Stimulated activated CD8-positive, alpha-beta memory T cell treated with anti-CD3 and anti-CD28 coated beads, Interleukin-4, amount 100 ng/mL, for 24 hours (primary cell): ENCODE data around the gene PPP2R1B.
"Not testable (repeated sequence)": the region's sequence is repeated elsewhere in the genome, so short reads cannot be mapped to it uniquely, and the experiment has no call there.

Experiments used
- DNase-seq: peaks from one replicate; pipeline ENCODE4 v3.0.0-alpha.2; 2020; ENCODE audit warnings: low read depth

PPP2R1B gene

DNA sequence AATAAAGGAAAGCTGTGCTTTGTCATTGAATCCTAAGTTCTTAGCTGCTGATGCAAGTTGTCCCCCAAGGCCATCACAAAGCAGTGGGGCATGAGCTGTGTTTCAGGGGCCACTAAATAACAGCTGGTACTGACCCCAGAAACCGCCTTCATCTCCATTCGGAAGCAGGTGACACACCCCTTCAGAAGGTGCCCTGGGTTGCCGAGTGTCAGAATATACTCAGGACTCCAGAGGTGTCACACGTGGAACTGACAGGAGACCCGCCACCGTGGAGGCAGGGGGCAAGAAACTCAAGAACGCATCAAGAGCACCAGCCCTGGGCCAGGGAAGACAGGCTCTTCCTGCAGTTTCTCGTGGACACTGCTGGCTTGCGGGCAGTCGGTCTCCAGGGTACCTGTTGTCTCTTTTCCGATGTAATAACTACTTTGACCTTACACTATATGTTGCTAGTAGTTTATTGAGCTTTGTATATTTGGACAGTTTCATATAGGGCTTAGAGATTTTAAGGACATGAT, 41.5 kb downstream of the PPP2R1B start:
- no peak for DNase-seq

DNA sequence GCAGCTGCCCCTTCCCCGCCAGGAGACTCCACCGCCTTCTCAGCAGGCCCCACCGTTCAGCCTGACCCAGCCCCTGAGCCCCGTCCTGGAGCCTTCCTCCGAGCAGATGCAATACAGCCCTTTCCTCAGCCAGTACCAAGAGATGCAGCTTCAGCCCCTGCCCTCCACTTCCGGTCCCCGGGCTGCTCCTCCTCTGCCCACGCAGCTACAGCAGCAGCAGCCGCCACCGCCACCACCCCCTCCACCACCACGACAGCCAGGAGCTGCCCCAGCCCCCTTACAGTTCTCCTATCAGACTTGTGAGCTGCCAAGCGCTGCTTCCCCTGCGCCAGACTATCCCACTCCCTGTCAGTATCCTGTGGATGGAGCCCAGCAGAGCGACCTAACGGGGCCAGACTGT, 42.6 kb downstream of the PPP2R1B start:
- no peak for DNase-seq

DNA sequence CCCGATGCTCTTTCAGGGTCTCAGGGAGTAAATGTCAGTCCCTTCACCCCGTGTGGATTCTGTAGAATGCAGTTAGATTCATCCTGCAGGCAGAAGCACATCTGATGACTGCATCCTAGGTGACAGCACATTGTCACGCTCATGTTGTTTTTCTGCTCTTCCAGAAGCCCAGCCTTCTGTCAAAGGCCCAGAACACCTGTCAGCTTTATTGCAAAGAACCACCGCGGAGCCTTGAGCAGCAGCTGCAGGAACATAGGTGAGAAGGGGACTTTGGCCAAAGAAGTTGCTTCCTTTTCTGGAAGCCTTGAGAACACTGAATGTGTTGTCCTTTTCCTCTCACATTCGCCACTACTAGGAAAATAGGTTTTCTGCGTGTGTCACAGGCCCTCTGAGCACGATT, 43.7 kb downstream of the PPP2R1B start:
- DNase-seq = no peak

DNA sequence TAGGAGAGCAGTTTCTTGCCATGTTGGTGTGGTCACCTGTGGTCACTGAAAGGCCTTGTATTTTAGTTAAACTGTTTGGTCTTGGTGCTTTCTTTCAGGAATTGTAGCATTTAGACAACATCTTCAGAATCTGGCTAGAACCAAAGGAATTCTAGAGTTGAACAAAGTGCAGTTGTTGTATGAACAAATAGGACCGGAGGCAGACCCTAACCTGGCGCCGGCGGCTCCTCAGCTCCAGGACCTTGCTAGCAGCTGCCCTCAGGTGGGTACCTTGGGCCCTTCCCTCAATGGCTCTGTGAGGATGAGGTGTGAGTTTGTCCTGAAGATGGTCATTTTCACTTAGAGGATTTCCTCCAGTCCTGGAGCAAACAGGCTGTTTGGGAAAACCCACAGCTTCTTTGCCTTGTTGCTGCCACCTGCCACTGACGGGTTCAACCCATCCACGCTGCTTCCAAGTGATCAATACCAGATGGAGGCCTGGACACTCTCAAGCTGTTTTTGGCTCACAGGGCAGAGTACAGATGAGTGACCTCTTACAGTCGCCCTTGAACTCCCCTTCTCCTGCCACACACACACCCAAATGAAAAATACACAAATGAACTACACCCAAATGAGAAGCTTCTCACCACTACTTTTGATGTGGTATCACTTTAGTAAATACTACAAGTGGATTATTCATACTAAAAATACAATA, 45.2 kb downstream of the PPP2R1B start:
- DNase-seq = no peak

DNA sequence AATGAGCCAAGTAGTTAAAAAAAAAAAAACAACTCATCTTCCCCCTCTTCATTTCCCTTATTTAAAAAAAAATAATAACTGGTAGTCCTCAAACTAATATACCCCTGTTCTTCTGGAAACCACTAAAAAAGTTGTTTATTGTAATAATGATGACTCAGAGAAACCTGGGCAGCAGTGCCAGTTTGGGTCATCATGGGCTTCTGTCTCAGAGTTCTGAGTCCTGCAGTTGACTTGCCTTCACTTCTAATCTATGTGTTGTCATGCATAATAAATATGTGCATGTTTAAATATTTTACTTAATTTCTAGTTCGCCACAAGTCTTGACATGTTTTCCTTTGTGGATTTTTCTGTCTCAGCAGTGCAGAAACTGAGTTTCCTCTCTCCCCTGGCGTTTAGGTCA, 46.8 kb downstream of the PPP2R1B start:
- no peak for DNase-seq

DNA sequence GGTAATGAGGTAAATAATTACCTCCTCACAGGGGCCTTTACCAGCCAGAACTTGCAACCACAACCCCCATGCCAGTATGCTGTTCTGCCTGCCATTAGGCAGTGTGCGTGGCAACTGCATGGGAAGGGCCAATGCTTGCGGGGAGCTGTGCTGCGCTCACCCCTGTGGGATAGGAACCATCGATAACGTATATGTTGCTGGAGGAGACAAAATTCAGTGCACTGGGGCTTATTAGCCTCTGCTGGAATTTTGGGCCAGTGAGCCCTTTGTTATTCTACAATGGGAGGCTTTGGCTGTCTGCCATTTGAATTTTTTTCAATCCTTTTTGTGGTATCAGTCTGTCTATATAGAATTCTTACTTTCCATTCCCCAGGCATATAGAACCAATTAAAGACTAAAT, 47.3 kb downstream of the PPP2R1B start:
- no peak for DNase-seq

DNA sequence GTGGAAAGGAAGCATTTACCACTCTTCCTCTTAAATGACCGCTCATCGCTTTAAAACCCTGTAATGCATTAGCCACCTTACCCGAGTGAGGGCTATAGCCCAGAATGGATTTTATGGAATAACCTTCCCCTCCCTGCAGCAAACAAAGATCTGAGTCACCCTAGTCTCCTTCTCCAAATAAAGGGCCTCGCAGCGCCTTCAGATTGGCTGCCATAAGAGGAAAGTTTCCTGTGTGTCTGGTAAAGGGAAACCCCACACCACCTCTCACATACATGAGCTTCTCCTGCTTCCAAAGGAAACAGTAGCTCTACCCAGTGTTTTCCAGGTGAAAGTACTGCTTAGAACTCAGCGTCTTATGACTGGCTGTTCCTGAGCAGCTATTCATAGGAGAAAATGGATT, 47.8 kb downstream of the PPP2R1B start:
- DNase-seq = no peak

DNA sequence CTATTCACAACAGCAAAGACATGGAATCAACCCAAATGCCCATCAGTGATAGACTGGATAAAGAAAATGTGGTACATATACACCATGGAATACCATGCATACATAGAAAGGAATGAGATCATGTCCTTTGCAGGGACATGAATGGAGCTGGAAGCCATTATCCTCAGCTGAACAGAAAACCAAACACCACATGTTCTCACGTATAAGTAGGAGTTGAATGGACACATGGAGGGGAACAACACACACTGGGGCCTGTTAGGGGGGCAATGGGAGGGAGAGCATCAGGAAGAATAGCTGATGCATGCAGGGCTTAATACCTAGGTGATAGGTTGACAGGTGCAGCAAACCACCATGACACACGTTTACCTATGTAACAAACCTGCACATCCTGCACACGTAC, 48.5 kb downstream of the PPP2R1B start:
- DNase-seq = not testable (repeated sequence)

DNA sequence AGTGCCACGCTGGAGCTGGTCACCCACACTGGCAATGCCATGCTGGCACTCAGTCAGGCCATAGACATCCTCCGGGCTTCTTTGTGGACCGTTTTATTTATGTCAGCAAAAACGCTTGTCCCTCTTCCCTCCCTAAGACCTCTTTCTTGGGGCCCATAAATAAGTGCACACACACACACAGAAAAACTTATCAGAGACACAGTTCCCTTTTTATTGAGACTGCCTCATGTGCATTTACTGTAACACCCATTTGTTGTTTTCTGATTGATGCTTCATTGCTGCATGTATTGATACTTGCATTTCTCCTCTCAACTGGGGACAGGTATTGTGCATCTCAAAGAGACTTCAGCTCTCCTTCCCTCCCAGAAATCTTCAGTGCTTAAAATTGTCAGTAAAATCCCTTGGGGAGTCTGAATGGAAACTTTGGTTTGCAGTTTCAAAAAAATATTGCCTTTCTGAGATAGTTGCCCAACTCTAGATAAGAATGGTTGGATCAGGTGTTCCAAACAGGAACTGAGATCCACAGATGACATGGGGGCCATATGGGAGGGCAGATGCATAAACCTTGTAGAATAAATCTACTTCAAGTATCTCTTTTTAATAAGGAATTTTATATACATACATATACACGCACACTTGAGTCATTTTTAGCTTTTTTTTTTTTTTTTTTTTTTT, 50.9 kb downstream of the PPP2R1B start:
- no peak for DNase-seq

DNA sequence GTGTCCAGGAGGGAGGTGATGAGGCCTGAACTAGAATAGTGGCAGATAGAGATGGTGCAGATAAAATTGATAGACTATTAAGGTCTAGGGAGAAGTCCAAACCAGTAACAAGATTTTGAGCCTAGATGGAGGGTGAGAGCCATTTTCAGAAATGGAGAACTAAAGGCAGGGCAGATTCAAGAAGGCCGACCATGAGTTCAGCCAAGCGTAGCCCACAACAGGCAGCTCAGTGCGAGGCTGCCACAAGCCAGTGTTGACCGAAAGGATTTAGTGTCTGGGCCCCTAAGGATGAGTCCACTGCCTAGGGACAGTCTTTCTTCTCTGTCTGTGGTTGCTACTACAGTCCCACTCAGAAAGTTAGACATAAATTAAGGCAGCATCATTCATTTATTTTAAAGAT, 51.7 kb downstream of the PPP2R1B start:
- DNase-seq = no peak

DNA sequence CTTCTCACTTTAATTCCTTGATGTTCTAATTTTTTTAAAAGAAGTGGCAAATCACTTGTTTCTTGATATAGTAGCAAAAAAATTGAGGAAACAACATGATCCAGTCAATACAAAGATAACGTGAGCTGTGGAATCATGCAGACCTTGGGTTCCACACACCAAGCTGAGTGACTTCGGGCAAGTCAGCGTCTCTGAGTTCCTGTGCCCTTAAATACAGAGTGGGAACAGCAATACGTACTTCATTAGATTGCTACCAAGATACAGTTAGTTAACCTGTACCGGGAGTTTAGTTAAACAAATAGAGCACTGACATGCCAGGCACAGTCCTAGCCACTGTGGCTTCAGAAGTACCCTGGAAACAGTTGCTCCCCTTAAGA, 58.5 kb downstream of the PPP2R1B start:
- DNase-seq = no peak

DNA sequence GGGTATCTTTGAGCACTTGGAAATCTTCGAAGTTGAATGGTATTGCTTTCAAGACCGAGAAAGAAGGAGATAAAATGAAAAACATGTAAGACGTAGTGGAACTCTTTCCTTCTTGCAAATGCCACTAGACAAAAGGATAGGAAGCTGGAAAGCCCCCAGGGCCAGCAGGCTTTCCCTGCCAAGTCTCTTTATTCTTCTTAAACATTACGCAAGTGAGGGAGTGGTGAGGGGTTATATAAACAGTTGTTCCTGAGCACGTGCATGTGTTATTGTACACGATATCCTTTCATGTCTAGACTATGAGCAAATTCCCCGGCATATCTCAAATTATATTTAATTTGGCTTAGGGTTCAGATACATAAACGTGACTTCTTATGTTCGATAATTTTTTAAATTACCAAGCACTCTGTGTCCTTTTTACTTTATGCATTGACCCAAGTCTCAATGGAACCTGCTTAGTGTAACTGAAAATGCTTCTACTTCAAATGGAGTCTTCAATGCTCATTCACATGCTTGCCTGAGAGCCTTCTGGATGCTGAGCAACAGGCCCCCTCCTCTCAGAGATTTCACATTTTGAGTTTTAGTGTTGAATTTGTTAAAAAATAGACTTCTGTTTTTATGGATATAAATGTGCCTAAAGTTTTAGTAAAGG, 59.0 kb downstream of the PPP2R1B start:
- no peak for DNase-seq

DNA sequence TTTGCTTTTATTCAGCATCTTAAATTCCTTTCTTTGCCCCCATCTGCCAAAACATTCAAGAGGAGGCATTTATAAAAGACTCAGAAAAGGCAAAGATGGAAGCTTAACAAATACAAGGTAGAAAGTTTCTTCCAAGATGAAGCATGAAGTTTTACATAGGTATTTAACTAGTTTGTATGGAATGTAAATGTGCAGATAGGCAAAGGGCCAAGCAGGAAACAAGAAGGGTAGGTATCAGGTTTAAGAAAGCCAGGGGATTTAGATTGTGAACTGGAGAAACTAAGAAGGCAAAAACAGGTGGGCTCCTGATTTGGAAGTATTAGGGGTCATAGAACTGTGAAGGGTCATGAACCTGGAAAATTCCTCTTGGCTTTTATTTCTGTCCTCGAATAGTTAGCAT, 62.6 kb downstream of the PPP2R1B start:
- no peak for DNase-seq

DNA sequence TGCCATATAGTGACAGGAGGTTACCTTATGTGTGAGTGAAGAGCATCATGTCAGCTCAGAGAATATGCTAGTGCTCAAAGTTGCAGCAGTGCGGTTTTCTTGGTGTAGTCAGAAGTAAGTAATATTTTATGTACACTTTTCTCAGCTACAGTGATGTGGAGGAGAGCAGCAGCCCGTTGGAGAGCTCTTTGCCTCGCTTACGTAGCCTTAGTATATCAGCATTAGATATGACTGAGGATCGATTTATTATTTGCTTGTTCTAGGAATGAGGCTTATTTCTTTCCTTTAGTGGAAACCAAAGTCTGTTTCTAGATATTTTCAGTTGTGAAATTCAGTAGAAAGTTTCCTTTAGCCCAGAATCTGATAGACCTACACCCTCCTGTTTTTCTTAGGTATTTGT, 63.6 kb downstream of the PPP2R1B start:
- no peak for DNase-seq

DNA sequence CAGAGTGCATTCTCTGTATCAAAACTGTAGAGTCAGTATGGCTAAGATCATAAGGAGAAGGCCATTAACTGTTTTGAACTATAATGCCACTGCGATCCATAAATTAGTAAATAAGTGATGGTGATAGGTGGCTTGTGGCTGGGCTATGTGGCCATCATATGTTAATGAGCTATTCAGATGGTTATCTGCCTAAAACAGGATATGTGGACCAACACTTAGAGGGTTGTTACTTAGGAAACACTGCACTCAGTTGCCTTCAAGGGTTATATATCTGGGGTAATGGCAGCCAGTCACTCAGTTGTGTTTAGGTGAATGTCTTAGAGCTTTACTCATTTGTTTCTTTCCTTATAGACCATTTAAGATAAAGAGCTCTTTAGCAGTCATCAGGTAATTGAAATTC, 66.0 kb downstream of the PPP2R1B start:
- no peak for DNase-seq

DNA sequence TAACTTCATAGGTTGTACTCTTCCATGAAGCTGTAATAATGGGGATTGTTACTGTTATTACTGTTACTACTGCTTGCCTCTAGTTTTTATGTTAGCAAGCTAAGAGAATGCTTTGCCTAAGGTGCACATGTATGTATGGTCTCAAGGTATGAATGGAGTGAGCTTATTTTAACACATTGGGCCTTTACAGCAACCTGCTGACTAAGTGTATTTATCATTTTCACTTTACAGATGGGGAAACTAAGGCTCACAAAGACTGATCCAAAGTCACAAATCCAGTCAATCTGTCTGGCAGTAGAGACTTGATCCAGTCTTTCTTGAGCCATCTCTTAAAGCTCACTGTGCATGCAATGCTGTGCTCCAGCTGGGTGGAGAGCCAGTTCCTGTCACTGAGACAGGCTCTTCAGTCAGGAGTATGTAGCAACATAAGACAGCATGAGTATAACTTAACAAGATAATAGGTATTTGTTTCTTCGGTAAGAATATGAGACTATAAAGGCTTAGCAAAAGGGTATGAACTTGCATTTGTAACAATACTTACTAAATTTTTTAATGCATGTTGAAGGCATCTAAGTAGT, 66.5 kb downstream of the PPP2R1B start:
- DNase-seq = no peak

DNA sequence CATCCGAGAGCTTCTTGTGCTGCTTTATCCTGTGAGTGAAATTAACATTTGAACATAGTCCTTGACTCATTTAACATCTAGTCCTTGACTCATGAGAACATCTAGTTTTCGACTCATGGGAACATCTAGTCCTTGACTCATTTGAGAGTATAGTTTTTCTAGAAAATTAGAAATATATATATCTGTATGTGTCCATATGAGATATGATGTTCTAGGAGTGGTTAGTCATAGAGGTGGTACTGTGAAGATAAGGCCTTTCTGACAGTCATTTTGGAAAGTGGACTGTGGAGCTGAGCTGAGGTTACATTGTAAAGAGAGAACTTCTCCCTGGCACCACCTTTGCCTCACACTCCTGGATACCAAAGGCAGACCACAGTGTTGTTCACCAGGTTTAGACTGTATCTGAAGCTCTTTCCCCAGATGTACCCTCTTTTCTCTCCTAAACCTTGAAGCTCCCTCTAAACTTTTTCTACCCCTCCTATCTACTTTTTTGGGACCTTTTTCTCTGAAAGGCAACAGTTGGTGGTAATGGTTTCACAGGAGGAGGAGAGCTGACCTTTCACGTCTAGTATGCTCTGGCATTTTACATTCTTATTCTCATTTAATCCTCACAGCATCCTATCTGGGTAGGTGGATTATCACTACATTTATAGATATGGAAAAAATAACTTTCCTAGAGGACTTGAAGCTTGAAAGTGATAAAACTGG, 67.2 kb downstream of the PPP2R1B start:
- no peak for DNase-seq

DNA sequence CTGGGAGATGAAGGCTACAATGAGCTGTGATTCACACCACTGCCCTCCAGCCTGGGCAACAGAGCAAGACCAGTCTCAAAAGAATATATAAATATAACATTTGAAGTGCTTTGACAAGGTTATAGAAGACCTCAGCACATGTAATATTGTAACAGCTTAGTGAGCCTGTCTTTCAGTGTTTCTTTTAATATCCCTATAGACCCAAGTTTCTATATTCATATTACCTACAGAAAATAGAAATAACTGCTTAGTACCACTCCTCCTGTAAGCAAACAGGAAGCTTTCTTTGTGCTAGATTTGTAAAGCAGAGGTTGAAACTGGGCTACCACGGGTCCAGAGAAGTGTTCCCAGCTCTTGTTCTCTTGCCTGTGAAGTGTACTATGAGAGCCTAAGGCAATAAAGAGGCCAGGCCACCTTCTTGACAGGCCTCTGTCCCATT, 68.2 kb downstream of the PPP2R1B start:
- no peak for DNase-seq

DNA sequence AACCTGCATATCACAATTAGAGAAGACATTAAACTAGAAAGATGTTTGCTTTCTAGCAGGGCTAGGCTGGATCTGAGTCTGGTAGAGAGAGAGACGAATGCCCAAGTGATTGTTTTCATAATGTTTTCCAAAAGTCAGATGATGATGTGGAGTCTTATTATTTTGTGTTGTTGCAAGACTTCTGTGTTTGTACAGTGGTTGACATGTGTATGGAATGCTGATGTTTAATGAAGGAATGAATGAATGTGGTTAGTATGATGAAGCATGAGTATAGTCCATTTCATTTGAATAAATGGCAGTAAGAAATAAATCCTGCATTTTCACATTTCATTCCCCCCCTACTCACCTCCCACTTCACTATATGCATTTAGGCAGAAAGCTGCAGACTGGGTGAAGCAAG, 69.6 kb downstream of the PPP2R1B start:
- no peak for DNase-seq

DNA sequence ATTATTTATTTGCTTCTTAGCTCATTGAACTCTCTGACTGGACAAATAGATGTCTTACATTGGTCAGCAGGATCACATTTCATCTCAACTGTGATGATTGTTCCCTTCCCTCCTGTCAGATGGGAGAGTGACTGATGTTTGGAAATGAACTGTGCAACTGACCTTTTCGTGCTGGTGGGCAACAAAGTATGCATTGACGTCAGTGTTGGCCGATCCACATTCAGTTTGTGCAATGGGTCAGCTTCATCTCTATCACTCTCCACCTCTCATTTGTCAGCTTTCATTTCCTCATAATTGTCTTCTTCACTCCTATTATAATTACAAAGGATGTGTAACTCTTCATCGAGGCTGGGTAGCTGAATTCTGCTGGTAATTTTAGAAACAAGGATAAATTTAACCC, 71.3 kb downstream of the PPP2R1B start:
- DNase-seq = no peak

DNA sequence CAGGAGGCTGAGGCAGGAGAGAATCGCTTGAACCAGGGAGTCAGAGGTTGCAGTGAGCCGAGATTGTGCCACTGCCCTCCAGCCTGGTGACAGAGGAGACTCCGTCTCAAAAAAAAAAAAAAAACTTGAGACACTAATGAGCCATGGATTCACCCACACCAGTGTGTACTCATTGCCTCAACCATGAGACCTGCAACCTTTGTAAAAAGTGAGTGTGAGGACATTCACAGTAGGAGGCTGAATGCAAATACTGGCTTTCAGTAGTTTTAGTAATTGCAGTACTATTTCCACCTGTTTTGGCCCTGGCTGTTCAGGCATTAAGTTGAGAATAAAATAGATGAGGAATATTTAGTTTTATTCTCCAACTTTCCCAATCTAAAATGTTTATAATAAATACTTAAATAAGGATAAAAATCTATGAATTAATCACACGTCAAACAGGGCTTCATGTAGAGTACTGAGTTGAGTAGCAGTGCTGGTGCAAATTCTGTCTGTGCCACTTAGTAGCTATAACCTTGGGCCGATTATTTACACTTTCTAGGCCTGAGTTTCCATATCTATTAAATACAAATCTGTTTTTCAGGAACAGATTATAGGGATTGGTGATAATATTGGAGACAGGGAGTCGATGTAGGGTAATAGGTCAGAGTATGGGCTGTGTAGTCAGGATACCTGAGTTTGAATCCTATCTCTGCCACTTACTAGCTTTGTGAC, 72.8 kb downstream of the PPP2R1B start:
- no peak for DNase-seq

DNA sequence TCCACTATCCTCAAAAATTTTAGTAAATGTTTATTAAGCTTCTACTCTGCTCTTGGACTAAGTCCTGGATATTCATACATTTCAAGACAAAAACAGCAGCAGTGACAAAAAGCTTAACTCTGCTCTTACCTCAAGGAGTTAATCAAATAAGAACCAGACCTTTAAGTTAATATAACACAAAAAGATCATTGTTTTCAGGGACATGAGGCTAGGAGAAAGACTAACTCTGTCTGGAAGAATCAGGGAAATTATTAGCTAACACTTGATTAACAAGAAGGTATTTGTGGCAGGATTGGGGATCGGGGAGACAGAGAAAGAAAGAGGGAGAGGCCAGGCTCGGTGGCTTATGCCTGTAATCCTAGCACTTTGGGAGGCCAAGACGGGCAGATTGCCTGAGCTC, 74.4 kb downstream of the PPP2R1B start:
- no peak for DNase-seq
